HEK293T (cell line): ENCODE data around the gene CFAP45.
A peak's percentile ranks its signal among the peaks of the same experiment; 100 is the strongest.

Experiments used
- CTCF ChIA-PET: fragments of 350-600 bp; formaldehyde crosslinking; extraction: SDS; loops from one replicate; lab custom pipeline; 2021; ENCODE audit warnings: antibody characterized with exemption, inconsistent platforms; lab: Yijun Ruan, JAX
- POLR2A ChIA-PET: fragments of 350-600 bp; formaldehyde crosslinking; extraction: SDS; loops from one replicate; lab custom pipeline; 2020; ENCODE audit warnings: antibody characterized with exemption, inconsistent platforms; lab: Yijun Ruan, JAX
- DNase-seq: peaks from one replicate; pipeline ENCODE4 v3.0.0; 2012; ENCODE audit warnings: mixed read lengths; ENCODE audit errors: extremely low spot score
- ARNT ChIP-seq: fragments of 450-650 bp; IDR thresholded peaks from 2 replicates; pipeline ENCODE4 v1.6.1; 2017; ENCODE audit warnings: mild to moderate bottlenecking
- BHLHE40 ChIP-seq: fragments of 450-650 bp; IDR thresholded peaks from 2 replicates; pipeline ENCODE4 v1.6.1; 2016; ENCODE audit warnings: mild to moderate bottlenecking, moderate library complexity, borderline replicate concordance
- CTBP1 ChIP-seq: fragments of 450-650 bp; IDR thresholded peaks from 2 replicates; pipeline ENCODE4 v1.6.1; 2016; ENCODE audit warnings: borderline replicate concordance
- ELF4 ChIP-seq: fragments of 450-650 bp; IDR thresholded peaks from 2 replicates; pipeline ENCODE4 v1.6.1; 2017; ENCODE audit warnings: antibody characterized with exemption
- FOXA1 ChIP-seq: fragments of 450-650 bp; IDR thresholded peaks from 2 replicates; pipeline ENCODE4 v1.6.1; 2016; ENCODE audit warnings: mild to moderate bottlenecking
- FOXK2 ChIP-seq: fragments of 450-650 bp; IDR thresholded peaks from 2 replicates; pipeline ENCODE4 v1.6.1; 2016; ENCODE audit warnings: mild to moderate bottlenecking
- FOXM1 ChIP-seq: fragments of 450-650 bp; IDR thresholded peaks from 2 replicates; pipeline ENCODE4 v1.6.1; 2017; ENCODE audit warnings: mild to moderate bottlenecking, borderline replicate concordance
- HDGF ChIP-seq: fragments of 450-650 bp; IDR thresholded peaks from 2 replicates; pipeline ENCODE4 v1.6.1; 2017; ENCODE audit warnings: antibody characterized with exemption, borderline replicate concordance
- L3MBTL2 ChIP-seq: fragments of 450-650 bp; conservative IDR thresholded peaks from 2 replicates; pipeline ENCODE4 v1.6.1; 2016; ENCODE audit warnings: mild to moderate bottlenecking
- LEF1 ChIP-seq: fragments of 450-650 bp; IDR thresholded peaks from 2 replicates; pipeline ENCODE4 v1.6.1; 2017; ENCODE audit warnings: mild to moderate bottlenecking, borderline replicate concordance
- NFRKB ChIP-seq: fragments of 450-650 bp; IDR thresholded peaks from 2 replicates; pipeline ENCODE4 v1.6.1; 2016; ENCODE audit warnings: mild to moderate bottlenecking, moderate library complexity
- SP1 ChIP-seq: fragments of 450-650 bp; IDR thresholded peaks from 2 replicates; pipeline ENCODE4 v1.6.1; 2017
- SUZ12 ChIP-seq: fragments of 450-650 bp; IDR thresholded peaks from 2 replicates; pipeline ENCODE4 v1.6.1; 2016; ENCODE audit warnings: mild to moderate bottlenecking
- TARDBP ChIP-seq: fragments of 450-650 bp; IDR thresholded peaks from 2 replicates; pipeline ENCODE4 v1.6.1; 2016
- ZNF384 ChIP-seq: fragments of 450-650 bp; IDR thresholded peaks from 2 replicates; pipeline ENCODE4 v1.6.1; 2016
- TF ChIP-seq, protein P1 (sequence below): fragments of 450-650 bp; IDR thresholded peaks from 2 replicates; pipeline ENCODE4 v1.6.1; 2016

Gene CFAP45

DNA sequence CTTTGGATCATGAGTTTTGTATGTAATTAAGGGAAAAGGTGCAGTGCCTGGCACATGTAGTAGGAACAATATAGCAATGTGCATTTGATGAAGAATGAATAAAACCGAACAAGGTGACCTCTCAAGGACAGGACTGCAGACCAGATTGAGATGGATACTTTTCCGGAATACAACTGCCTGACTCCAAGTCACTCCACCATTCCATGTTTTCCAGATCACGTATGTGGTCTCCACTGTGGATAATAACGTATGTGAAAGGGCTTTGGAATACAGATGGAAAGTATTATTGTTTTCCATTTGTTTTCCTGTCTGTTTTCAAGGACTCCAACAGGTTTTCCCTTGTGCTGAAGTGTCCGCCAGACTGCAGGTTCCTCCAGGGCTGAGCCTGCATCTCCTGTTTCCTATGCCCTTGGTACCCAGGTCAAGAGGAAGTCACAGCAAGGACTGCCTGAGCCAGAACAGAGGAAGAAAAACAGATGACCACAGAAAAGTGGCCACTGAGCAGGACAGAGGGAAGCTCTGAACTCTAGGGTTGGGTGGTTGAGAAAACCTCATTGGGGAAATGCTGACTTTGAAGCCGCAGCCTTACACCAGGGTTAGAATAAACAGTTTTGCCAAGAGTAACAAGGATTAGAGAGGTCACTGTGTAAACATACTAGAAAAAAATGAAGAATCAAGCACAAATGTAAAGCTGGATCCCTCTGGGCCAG lies 4.0 kb downstream of the CFAP45 start:
- DNase-seq, result no peak
- CTCF ChIA-PET, result no interaction called here
- TF ChIP-seq SUZ12, result no peak
- TF ChIP-seq NFRKB, result no peak
- TF ChIP-seq, protein P1, sequence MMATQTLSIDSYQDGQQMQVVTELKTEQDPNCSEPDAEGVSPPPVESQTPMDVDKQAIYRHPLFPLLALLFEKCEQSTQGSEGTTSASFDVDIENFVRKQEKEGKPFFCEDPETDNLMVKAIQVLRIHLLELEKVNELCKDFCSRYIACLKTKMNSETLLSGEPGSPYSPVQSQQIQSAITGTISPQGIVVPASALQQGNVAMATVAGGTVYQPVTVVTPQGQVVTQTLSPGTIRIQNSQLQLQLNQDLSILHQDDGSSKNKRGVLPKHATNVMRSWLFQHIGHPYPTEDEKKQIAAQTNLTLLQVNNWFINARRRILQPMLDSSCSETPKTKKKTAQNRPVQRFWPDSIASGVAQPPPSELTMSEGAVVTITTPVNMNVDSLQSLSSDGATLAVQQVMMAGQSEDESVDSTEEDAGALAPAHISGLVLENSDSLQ, result no peak
- no peak for TF ChIP-seq CTBP1
- no peak for TF ChIP-seq FOXA1
- no peak for TF ChIP-seq L3MBTL2
- no peak for TF ChIP-seq FOXK2
- TF ChIP-seq HDGF, result no peak
- TF ChIP-seq ARNT, result no peak
- TF ChIP-seq LEF1, result no peak
- no peak for TF ChIP-seq BHLHE40
- POLR2A ChIA-PET, result no interaction called here

DNA sequence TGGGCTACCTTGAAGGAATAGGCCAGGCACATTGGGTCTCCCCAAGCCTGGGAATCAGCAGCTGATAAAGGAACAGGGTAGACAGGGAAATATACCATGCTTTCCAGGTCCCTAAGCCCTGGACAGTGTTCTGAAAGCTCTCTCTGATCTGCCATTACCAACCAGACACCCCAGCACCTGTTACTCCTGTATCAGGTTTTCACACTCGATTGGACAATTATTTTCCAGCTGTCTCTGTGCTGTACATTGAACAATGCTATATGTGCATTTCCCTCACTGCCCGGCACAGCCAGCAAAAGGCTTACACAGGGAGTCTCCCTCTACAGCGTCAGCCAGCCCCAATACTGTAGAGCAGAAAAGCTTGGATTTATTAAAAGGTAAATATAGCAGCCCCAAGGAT lies 4.7 kb downstream of the CFAP45 start:
- CTCF ChIA-PET, result interaction anchor here (0.7 to 5.7 kb wide), 2 partner anchors 96 to 1146 kb away, joined by 3 to 53 read pairs; no protein-coding TSS in a partner anchor
- TF ChIP-seq ZNF384 (no peak), LEF1 (no peak), ELF4 (no peak), NFRKB (no peak), SUZ12 (no peak), SP1 (no peak), BHLHE40 (no peak)
- DNase-seq, result no peak
- POLR2A ChIA-PET, result no interaction called here

DNA sequence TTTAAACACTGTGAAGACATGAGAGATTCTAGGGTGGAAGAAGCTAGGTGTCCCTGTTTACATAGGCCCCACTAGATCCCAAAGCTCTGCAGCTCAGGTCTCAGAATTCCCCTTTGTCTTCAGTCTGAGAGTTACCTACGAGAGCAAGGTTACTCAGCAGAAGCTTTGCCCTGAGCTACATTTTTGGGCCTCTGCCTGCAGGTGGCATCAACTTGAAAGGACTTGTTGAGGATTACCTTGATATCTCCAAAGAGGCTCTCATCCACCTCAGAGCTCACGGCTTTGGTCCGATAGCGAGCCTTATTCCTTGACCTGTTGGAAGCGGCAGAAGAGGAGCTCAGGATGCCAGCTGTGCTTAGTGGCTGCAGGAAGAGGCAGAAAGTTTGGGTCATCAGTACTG lies 7.0 kb downstream of the CFAP45 start:
- DNase-seq, result no peak
- CTCF ChIA-PET, result interaction anchor here (0.6 to 5.7 kb wide), 7 partner anchors 53 to 115 kb away, joined by 3 to 53 read pairs (median 5); partner anchors contain the start of gene DUSP23
- POLR2A ChIA-PET, result interaction anchor here (1.8 kb wide), 1 partner anchor 32 kb away, joined by 8 read pairs; the partner anchor contains the start of gene TAGLN2
- TF ChIP-seq FOXA1, result no peak
- TF ChIP-seq SUZ12, result no peak
- no peak for TF ChIP-seq BHLHE40
- TF ChIP-seq TARDBP, result no peak
- TF ChIP-seq L3MBTL2, result no peak
- no peak for TF ChIP-seq FOXM1
- TF ChIP-seq FOXK2, result no peak
- TF ChIP-seq HDGF, result no peak
- no peak for TF ChIP-seq ELF4
- TF ChIP-seq NFRKB, result no peak
- TF ChIP-seq LEF1, result no peak
- TF ChIP-seq, protein P1, result no peak
- TF ChIP-seq ZNF384, result no peak

DNA sequence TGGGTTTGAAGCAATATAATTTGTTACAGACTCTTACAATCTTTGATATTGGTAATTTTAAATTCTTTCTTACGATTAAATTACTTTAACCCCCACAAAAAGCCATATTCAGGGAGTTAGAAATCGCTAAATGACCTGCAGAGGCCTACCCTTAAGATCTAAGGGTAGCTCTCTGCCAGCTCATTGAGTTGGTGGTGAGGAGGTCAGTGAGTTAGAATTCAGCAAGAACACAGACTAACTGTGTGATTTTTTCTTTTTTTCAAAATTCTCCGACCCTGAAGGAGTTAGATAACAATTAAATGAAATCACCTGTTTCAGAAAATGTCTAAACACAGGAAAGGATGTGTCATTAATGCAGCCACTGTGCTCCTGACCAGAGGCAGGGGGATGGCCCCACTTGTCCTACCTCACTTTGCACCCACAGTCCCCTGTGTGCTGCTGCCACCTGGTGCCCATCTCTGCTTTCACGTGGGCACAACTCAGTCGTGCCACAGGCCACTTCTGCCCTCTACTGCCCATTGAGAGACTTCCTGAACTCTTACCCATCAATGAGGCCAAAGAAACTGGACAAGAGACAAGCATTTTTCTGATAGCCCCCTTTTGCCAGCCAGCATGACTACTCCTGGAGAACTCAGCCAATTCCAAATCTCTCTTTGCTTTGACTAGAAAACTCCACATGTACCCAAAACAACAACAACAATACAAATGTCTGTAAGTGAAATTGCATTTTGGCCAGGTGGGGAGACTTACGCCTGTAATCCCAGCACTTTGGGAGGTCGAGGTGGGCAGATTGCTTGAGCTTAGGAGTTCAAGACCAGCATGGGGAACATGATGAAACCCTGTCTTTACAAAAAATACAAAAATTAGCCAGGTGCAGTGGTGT lies 8.4 kb downstream of the CFAP45 start:
- TF ChIP-seq BHLHE40 (no peak), L3MBTL2 (no peak), CTBP1 (no peak), ELF4 (no peak), NFRKB (no peak), ZNF384 (no peak), SUZ12 (no peak)
- TF ChIP-seq, protein P1, result no peak
- CTCF ChIA-PET, result interaction anchor here (0.6 to 5.7 kb wide), 11 partner anchors 9 to 759 kb away, joined by 3 to 53 read pairs (median 4); no protein-coding TSS in a partner anchor
- peak; percentile 56 for DNase-seq
- POLR2A ChIA-PET, result interaction anchor here (1.1 kb wide), 1 partner anchor 13 kb away, joined by 3 read pairs; no protein-coding TSS in a partner anchor

DNA sequence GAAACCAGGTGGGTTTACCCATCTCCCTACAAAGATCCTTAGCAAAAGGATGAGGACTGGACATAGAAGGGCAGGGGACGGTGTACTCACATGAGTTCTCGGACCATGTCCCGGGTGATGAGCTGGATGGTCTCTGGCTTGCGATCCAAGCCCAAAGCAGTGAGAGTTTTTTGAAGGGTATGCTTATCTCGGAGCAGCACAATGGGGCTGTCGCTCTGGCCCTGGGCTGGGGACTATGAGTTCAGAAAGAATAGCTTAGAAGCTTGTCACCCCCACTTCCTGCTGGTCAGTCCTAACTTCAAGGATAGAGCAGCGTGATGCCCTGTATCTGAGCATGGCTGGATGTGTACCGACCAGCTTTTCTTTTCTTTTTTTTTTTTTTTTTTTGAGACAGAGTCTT lies 9.6 kb downstream of the CFAP45 start:
- ChIA-PET POLR2A (interaction anchor here (1.1 kb wide), 1 partner anchor 12 kb away, joined by 3 read pairs; no protein-coding TSS in a partner anchor), CTCF (interaction anchor here (1.1 to 5.7 kb wide), 3 partner anchors 67 to 117 kb away, joined by 4 to 53 read pairs (median 4); no protein-coding TSS in a partner anchor)
- DNase-seq, result no peak
- TF ChIP-seq HDGF (no peak), ZNF384 (no peak), TARDBP (no peak), FOXA1 (no peak), SP1 (no peak), ELF4 (no peak), CTBP1 (no peak), L3MBTL2 (no peak), SUZ12 (no peak), BHLHE40 (no peak), FOXM1 (no peak)
- TF ChIP-seq, protein P1, result no peak
